IPS DF 6.9 (cell line): Measurements from ENCODE around the gene HOXB6.

Source experiments
- DNase-seq: peaks from one replicate; pipeline ENCODE4 v3.0.0-alpha.2; 2013; ENCODE audit warnings: low read depth, low spot score
- H3K27ac ChIP-seq: one replicate; pipeline ENCODE4 v1.5.1; 2013; ENCODE audit warnings: low read length, control low read depth
- H3K27me3 ChIP-seq: 2 replicates; pipeline ENCODE4 v1.6.1; 2013; ENCODE audit warnings: mild to moderate bottlenecking, low read length; ENCODE audit not compliant: control insufficient read depth, insufficient read depth
- H3K36me3 ChIP-seq: 2 replicates; pipeline ENCODE4 v1.6.1; 2013; ENCODE audit warnings: low read length; ENCODE audit not compliant: control insufficient read depth, insufficient read depth
- H3K4me1 ChIP-seq: 2 replicates; pipeline ENCODE4 v1.6.1; 2013; ENCODE audit warnings: low read length; ENCODE audit not compliant: control insufficient read depth, insufficient read depth
- H3K4me3 ChIP-seq: 2 replicates; pipeline ENCODE4 v1.5.1; 2013; ENCODE audit warnings: mild to moderate bottlenecking, low read length
- H3K9me3 ChIP-seq: 2 replicates; pipeline ENCODE4 v1.6.1; 2013; ENCODE audit warnings: low read length, inconsistent platforms; ENCODE audit not compliant: control insufficient read depth, insufficient read depth
- WGBS: extraction: QIAGEN DNeasy Blood & Tissue Kit; methylation state at CpG from one replicate; pipeline ENCODE4 v1.1.7; 2013; ENCODE audit warnings: mixed read lengths, missing lambda C conversion rate; ENCODE audit not compliant: insufficient read length, insufficient coverage; 5-methylcytosine and 5-hydroxymethylcytosine counted together

The HOXB6 gene

GRCh38 chr17:48555258-48556228 is 49.2 kb downstream of the HOXB6 start:
- Histone ChIP-seq H3K27ac (no peak overlapping the region), H3K4me1 (peaks cover 4% of the 10 kb centered on the region), H3K27me3 (peaks cover 94% of the 10 kb centered on the region), H3K36me3 (no peaks in the 10 kb centered on the region), H3K9me3 (no peaks in the 10 kb centered on the region), H3K4me3 (no peak overlapping the region)
- no peak for DNase-seq
- WGBS = no CpG with 5 or more reads among the region's 36 CpGs

DNA sequence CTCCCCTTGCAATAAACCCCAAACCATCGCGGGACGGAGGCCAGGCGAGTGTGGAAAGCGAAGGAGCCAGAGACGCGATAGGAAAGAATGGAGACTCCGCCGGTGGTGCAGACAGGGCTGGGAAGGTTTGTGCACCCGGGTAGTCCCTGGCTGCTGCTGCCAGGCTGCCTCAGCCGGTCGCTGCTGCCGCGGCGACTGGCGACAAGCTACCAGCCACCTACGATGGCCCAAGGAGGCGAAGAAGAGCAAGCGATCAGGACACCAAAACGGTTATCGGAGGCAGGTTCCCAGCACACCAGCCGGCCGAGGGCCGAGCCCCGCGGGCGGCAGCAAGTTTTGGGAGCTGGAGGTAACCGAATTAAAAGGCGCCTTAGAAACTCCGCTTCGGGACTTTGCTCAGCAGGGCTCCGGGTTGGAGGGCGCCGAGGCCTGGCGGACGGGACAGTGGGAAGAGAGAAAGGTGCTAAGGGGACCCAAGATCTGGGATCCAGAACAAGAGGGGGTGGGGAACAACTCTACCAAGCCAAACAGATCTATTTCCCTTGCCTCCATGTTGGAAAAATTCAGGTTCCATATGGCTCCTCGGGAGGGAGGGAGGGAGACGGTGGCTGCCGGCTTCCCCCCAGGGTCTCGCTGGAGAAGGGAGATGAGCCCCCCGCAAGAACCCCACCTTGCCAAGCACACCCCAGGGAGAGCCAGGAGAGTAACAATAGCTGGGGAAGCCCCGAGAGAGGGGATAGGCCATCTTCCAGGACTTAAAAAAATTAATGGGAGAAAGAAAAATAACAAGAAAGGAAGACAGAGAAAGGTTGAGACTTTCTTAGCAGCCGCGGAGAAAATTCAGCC is 50.2 kb downstream of the HOXB6 start:
- no CpG with 5 or more reads among the region's 44 CpGs for WGBS
- peaks cover 6% of the 10 kb centered on the region for H3K4me1 ChIP-seq
- no peak overlapping the region for H3K27ac ChIP-seq
- no peaks in the 10 kb centered on the region for H3K36me3 ChIP-seq
- no peak for DNase-seq
- H3K9me3 ChIP-seq = no peaks in the 10 kb centered on the region
- no peak overlapping the region for H3K4me3 ChIP-seq
- peaks cover 94% of the 10 kb centered on the region for H3K27me3 ChIP-seq

- Histone ChIP-seq H3K9me3 (no peaks in the 10 kb centered on the region), H3K36me3 (no peaks in the 10 kb centered on the region), H3K4me3 (no peak overlapping the region), H3K27me3 (peaks cover 91% of the 10 kb centered on the region), H3K27ac (no peak overlapping the region), H3K4me1 (peaks cover 8% of the 10 kb centered on the region)
- no CpG with 5 or more reads among the region's 1 CpG for WGBS
- no peak for DNase-seq
Observed at GRCh38 chr17:48553826-48554225, 51.0 kb downstream of the HOXB6 start.

- Histone ChIP-seq H3K27ac (no peak overlapping the region), H3K27me3 (peaks cover 89% of the 10 kb centered on the region), H3K4me1 (peaks cover 8% of the 10 kb centered on the region), H3K4me3 (no peak overlapping the region), H3K9me3 (no peaks in the 10 kb centered on the region), H3K36me3 (no peaks in the 10 kb centered on the region)
- no peak for DNase-seq
- no CpG with 5 or more reads among the region's 5 CpGs for WGBS
Observed at GRCh38 chr17:48553190-48553547, 51.6 kb downstream of the HOXB6 start.

GRCh38 chr17:48552466-48553189 is 52.2 kb downstream of the HOXB6 start:
- Histone ChIP-seq H3K36me3 (no peaks in the 10 kb centered on the region), H3K4me1 (peaks cover 8% of the 10 kb centered on the region), H3K27me3 (peaks cover 88% of the 10 kb centered on the region), H3K27ac (no peak overlapping the region), H3K9me3 (no peaks in the 10 kb centered on the region), H3K4me3 (no peak overlapping the region)
- DNase-seq = no peak
- WGBS = no CpG with 5 or more reads among the region's 11 CpGs

- Histone ChIP-seq H3K36me3 (no peaks in the 10 kb centered on the region), H3K9me3 (no peaks in the 10 kb centered on the region), H3K27me3 (peaks cover 88% of the 10 kb centered on the region), H3K4me1 (peaks cover 8% of the 10 kb centered on the region), H3K4me3 (no peak overlapping the region), H3K27ac (no peak overlapping the region)
- DNase-seq = no peak
- no CpG with 5 or more reads among the region's 47 CpGs for WGBS
Observed at GRCh38 chr17:48551596-48552465, 53.0 kb downstream of the HOXB6 start.

DNA sequence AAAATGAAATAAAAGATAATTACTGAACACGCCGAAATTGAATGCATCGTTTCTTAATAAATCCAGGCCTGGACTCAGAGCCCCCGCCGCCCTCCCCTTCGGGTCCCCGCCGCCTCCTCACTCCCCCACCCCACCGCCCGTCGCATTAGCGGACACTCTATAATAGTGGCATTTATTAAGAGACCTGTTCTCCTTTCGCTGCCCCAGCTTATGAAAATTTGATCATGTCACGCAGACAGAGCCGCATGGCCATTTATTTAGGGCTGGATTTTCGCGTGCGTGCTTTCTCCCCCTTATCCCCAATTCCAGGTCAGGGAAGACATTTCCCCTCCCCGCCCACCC is 53.6 kb downstream of the HOXB6 start:
- DNase-seq = no peak
- Histone ChIP-seq H3K9me3 (no peaks in the 10 kb centered on the region), H3K4me1 (peaks cover 10% of the 10 kb centered on the region), H3K27ac (no peak overlapping the region), H3K4me3 (no peak overlapping the region), H3K27me3 (peaks cover 88% of the 10 kb centered on the region), H3K36me3 (no peaks in the 10 kb centered on the region)
- no CpG with 5 or more reads among the region's 19 CpGs for WGBS

DNA sequence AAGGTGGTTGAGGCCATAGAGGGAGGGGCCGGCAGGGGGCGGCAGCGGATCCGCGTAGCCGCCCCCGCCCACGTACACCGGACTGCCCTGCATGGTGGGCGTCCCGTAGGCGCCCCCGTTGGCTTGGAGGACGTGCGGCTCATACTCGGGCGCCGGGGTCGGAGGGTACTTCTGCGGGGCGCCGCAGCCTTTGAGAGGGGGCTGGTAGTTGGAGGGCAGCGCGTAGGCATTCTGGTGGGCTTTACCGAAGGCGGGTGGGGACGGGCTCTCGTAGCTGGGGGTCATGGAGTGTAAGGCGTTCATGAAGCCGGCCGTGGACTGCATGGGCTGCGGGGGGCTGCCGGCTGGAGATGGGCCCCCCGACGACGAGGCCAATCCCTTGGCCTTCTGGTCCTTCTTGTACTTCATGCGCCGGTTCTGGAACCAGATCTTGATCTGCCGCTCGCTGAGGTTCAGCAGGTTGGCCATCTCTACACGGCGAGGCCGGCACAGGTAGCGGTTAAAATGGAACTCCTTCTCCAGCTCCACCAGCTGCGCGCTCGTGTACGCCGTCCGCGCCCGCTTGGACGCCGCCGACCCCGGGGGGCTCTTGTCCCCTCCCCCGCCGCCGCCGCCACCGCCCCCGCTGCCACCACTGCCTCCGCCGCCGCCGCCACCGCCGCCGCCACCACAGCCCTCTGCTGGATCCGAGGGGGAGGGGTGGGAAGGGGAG is 54.1 kb downstream of the HOXB6 start:
- Histone ChIP-seq H3K4me3 (no peak overlapping the region; the same call in 1 of the 2 replicates), H3K27me3 (peaks cover 88% of the 10 kb centered on the region), H3K36me3 (no peaks in the 10 kb centered on the region), H3K9me3 (no peaks in the 10 kb centered on the region), H3K4me1 (peaks cover 10% of the 10 kb centered on the region), H3K27ac (no peak overlapping the region)
- DNase-seq = no peak
- WGBS = no CpG with 5 or more reads among the region's 70 CpGs

DNA sequence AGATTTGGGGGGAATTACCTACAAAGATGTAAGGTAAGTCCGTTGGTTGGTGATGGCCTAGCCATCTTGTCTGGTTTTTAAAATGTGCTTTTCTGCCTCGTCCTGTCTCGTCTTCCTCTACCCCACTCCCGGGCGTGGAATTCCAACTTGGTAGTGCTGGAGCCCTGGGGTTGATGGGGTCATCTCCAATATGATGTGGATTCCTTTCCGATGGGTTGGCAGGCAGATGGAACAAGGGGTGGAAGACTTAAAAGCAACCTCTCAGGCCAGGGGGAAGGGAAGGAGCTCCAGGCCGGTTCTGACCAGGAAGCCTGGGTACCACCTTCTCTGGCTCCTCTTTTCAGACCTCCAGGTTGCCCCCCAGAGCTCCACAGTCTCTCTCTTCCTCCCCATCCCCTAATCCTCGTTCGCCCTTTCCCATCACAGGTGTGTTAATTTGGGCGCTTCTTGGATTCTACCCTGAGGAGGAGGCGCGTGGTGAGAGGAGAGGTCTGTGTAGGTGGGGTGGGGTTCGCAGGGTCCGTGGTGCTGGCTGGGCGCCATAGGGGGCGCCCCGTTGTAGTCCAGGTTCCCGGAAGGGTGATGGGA is 54.8 kb downstream of the HOXB6 start:
- Histone ChIP-seq H3K4me1 (peaks cover 10% of the 10 kb centered on the region), H3K27me3 (peaks cover 90% of the 10 kb centered on the region), H3K4me3 (no peak overlapping the region), H3K27ac (no peak overlapping the region), H3K36me3 (no peaks in the 10 kb centered on the region), H3K9me3 (no peaks in the 10 kb centered on the region)
- no CpG with 5 or more reads among the region's 18 CpGs for WGBS
- DNase-seq = no peak
